ENCODE data around the gene PPP1CB.

PPP1CB gene

GRCh38 chr2:28828382-28828781 lies 76.8 kb downstream of the PPP1CB start:
- H3K9me3 ChIP-seq (ENCODE audit: control insufficient read depth, low read depth, low read length), result no peaks in the 10 kb centered on the region
- no peak overlapping the region for H3K9ac ChIP-seq (ENCODE audit: low read length)
- H3K36me3 ChIP-seq (ENCODE audit: control insufficient read depth, low read depth, low read length), result no peaks in the 10 kb centered on the region
- H3K4me1 ChIP-seq (ENCODE audit: control insufficient read depth, low read depth, low read length), result no peaks in the 10 kb centered on the region
- H3K27me3 ChIP-seq (ENCODE audit: control insufficient read depth, insufficient read depth, low read length), result no peaks in the 10 kb centered on the region
- H3K27ac ChIP-seq (ENCODE audit: low read length), result no peak overlapping the region
- no peak overlapping the region for H3K4me3 ChIP-seq (ENCODE audit: low read length)

GRCh38 chr2:28833740-28834470 lies 82.3 kb downstream of the PPP1CB start:
- no peak overlapping the region for H3K27ac ChIP-seq (ENCODE audit: low read length)
- H3K9me3 ChIP-seq (ENCODE audit: control insufficient read depth, low read depth, low read length), result no peaks in the 10 kb centered on the region
- no peak overlapping the region for H3K4me3 ChIP-seq (ENCODE audit: low read length)
- H3K9ac ChIP-seq (ENCODE audit: low read length), result no peak overlapping the region
- no peaks in the 10 kb centered on the region for H3K27me3 ChIP-seq (ENCODE audit: control insufficient read depth, insufficient read depth, low read length)
- no peaks in the 10 kb centered on the region for H3K36me3 ChIP-seq (ENCODE audit: control insufficient read depth, low read depth, low read length)
- no peaks in the 10 kb centered on the region for H3K4me1 ChIP-seq (ENCODE audit: control insufficient read depth, low read depth, low read length)

- no peaks in the 10 kb centered on the region for H3K36me3 ChIP-seq (ENCODE audit: control insufficient read depth, low read depth, low read length)
- H3K4me3 ChIP-seq (ENCODE audit: low read length), result no peak overlapping the region
- no peaks in the 10 kb centered on the region for H3K27me3 ChIP-seq (ENCODE audit: control insufficient read depth, insufficient read depth, low read length)
- no peak overlapping the region for H3K27ac ChIP-seq (ENCODE audit: low read length)
- H3K4me1 ChIP-seq (ENCODE audit: control insufficient read depth, low read depth, low read length), result no peaks in the 10 kb centered on the region
- H3K9me3 ChIP-seq (ENCODE audit: control insufficient read depth, low read depth, low read length), result no peaks in the 10 kb centered on the region
- H3K9ac ChIP-seq (ENCODE audit: low read length), result no peak overlapping the region
These were observed 84.2 kb downstream of the PPP1CB start for GRCh38 chr2:28835781-28836180.

GRCh38 chr2:28838971-28839370 lies 87.3 kb downstream of the PPP1CB start:
- Histone ChIP-seq H3K9ac (ENCODE audit: low read length) (no peak overlapping the region), H3K4me1 (ENCODE audit: control insufficient read depth, low read depth, low read length) (no peaks in the 10 kb centered on the region), H3K4me3 (ENCODE audit: low read length) (no peak overlapping the region), H3K36me3 (ENCODE audit: control insufficient read depth, low read depth, low read length) (no peaks in the 10 kb centered on the region), H3K27ac (ENCODE audit: low read length) (no peak overlapping the region), H3K27me3 (ENCODE audit: control insufficient read depth, insufficient read depth, low read length) (no peaks in the 10 kb centered on the region), H3K9me3 (ENCODE audit: control insufficient read depth, low read depth, low read length) (no peaks in the 10 kb centered on the region)

- H3K9ac ChIP-seq (ENCODE audit: low read length), result no peak overlapping the region
- H3K4me3 ChIP-seq (ENCODE audit: low read length), result no peak overlapping the region
- no peaks in the 10 kb centered on the region for H3K27me3 ChIP-seq (ENCODE audit: control insufficient read depth, insufficient read depth, low read length)
- no peaks in the 10 kb centered on the region for H3K36me3 ChIP-seq (ENCODE audit: control insufficient read depth, low read depth, low read length)
- H3K27ac ChIP-seq (ENCODE audit: low read length), result no peak overlapping the region
- H3K4me1 ChIP-seq (ENCODE audit: control insufficient read depth, low read depth, low read length), result no peaks in the 10 kb centered on the region
- H3K9me3 ChIP-seq (ENCODE audit: control insufficient read depth, low read depth, low read length), result no peaks in the 10 kb centered on the region
These were observed 90.4 kb downstream of the PPP1CB start for GRCh38 chr2:28842042-28842441.

Measured in iPS-18a (cell line).